K562 (cell line): ENCODE measurements around the gene FGF21. TPM values are rescaled to one million over a fixed set of nuclear protein-coding genes. Genes with fewer than 3 reads are reported as not detected.

Experiments used
- BRD9 ChIP-seq: fragments of 450-650 bp; IDR thresholded peaks from 2 replicates; pipeline ENCODE4 v1.6.1; 2018; ENCODE audit warnings: low read depth; ENCODE audit not compliant: partially characterized antibody
- CHD7 ChIP-seq: fragments of 200-600 bp; sonication (generic); IDR thresholded peaks from one replicate; pipeline ENCODE4 v1.6.1; 2012; ENCODE audit warnings: mild to moderate bottlenecking, low read depth, low read length, inconsistent platforms
- DMBX1 ChIP-seq: fragments of 250-450 bp; sonication (Bioruptor Pico); IDR thresholded peaks from 2 replicates; pipeline ENCODE4 v1.8.0; 2022; ENCODE audit warnings: inconsistent platforms, mild to moderate bottlenecking, moderate library complexity, borderline replicate concordance
- MLLT1 ChIP-seq, 2 experiments: fragments of 450-650 bp; IDR thresholded peaks; 2 replicates each; pipeline ENCODE4 v1.6.1; 2016
- NCOA2 ChIP-seq, 2 experiments: fragments of 450-650 bp; IDR thresholded peaks; 2 replicates each; pipeline ENCODE4 v1.6.1; 2018; ENCODE audit warnings: mild to moderate bottlenecking in 2 of 2, moderate library complexity in 1 of 2; ENCODE audit not compliant: partially characterized antibody in 2 of 2
- NR3C1 ChIP-seq: sonication (generic); formaldehyde crosslinking; IDR thresholded peaks from 2 replicates; pipeline ENCODE4 v1.8.1; 2022; ENCODE audit warnings: missing genetic modification reagents
- NR4A1 ChIP-seq, 2 experiments: fragments of 250-450 bp in 1 of 2; fragments of 450-650 bp in 1 of 2; sonication (Bioruptor Pico) in 1 of 2; IDR thresholded peaks; 2 replicates each; pipeline versions ENCODE4 v1.4.0 to v1.6.1; 2016 to 2020; ENCODE audit warnings: mild to moderate bottlenecking in 2 of 2, missing compliant biosample characterization in 1 of 2, missing genetic modification characterization in 1 of 2, moderate library complexity in 1 of 2
- TBP ChIP-seq: optimal IDR thresholded peaks from 2 replicates; pipeline ENCODE3; 2011; ENCODE audit warnings: low read depth, low read length, improper control_type of control experiment
- ZNF143 ChIP-seq: sonication (generic); formaldehyde crosslinking; IDR thresholded peaks from 2 replicates; pipeline ENCODE4 v1.9.0; 2022; ENCODE audit warnings: mild to moderate bottlenecking, missing genetic modification reagents
- ZNF197 ChIP-seq: fragments of 200-800 bp; sonication (Bioruptor generic); IDR thresholded peaks from 2 replicates; pipeline ENCODE4 v1.6.1; 2016; ENCODE audit warnings: low read depth, missing genetic modification characterization, missing compliant biosample characterization
- polyA plus RNA-seq, 8 experiments: library from polyadenylated mRNA; depleted of rRNA in 4 of 8; stranded (reverse) in 5 of 8; unstranded in 3 of 8; fragments of >200 nt; fragmentation: Nextera tagmentation in 2 of 8; fragmentation: Illumina TruSeq in 1 of 8; extraction: Ambion mirVana in 2 of 8; extraction: Trizol in 1 of 8; gene quantifications; 2 replicates each; pipeline versions ENCODE4 v1.2.1 to v1.2.3, GENCODE V29; 2011 to 2014; ENCODE audit warnings: inconsistent platforms in 1 of 8, missing spikeins in 1 of 8
- total RNA-seq, 7 experiments: library from RNA; depleted of rRNA in 6 of 7; stranded (reverse); fragments of >200 nt in 6 of 7; fragmentation: Illumina TruSeq in 2 of 7; extraction: Trizol in 2 of 7; gene quantifications; 2 replicates each; pipeline versions ENCODE4 v1.2.1 to v1.2.3, GENCODE V29; 2011 to 2021; ENCODE audit warnings: low replicate concordance in 1 of 7
- TF ChIP-seq, protein P1 (sequence below), 2 experiments: IDR thresholded peaks; 2 replicates each; pipeline ENCODE4 v1.6.1; 2011; ENCODE audit warnings: borderline replicate concordance in 1 of 2, control low read depth in 1 of 2, low read depth in 1 of 2, low read length in 1 of 2, mild to moderate bottlenecking in 1 of 2, mixed read lengths in 1 of 2, moderate library complexity in 1 of 2; ENCODE audit not compliant: insufficient read depth in 1 of 2, insufficient read length in 1 of 2, poor library complexity in 1 of 2, severe bottlenecking in 1 of 2; ENCODE audit errors: extremely low read depth in 1 of 2

FGF21 gene
- total and polyA plus RNA-seq, 9 of the 15 experiments (the other 6 are each of a cell fraction or from before 2014, with no cell fraction given) = 0.04 to 0.77 (median 0.09) TPM; not detected in 6

DNA sequence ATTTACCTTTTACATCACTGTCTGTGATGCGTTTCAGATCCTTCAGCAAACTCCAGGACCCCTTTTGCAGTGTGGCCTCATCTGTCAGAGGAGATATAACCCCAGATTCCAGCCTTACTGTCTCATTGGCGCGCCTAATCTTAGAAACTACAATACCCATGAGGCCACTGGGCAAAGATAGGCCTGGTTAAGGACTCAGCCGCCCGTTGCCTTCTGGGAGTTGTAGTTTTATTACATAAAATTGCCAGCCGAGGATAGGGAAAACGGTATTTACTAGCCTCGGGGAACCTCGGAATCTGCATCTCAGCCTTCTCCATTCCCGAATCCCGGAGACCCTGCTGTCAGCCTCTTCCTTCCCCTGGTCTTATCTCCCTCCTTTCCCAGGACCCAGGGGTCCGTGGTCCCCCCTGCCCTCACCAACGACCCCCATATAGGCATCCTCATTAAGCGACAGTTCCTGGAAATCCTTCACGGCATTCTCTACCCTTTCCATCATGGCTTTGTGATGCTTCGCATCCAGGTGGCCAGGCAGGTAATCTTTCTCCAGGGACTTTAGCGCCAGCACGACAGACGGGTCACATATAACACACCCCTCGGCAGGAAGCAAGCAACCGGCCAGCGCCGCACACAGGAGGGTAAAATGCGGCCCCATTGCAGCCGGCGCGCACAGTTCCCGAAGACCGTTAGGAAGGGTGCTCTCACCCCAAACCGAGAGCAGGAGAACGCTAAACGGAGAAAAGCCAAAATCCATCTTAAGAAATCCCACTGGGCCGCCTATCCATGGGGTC lies 9.9 kb upstream of the FGF21 start (continued):
- no peak for TF ChIP-seq NR3C1 (CRISPR knock-in tag)
- peak; percentile 87; the same call in 1 of the 2 replicates for TF ChIP-seq ZNF197 (CRISPR knock-in tag)
- peak; percentile 98 for TF ChIP-seq ZNF143 (CRISPR knock-in tag)
- no peak for TF ChIP-seq TBP
- no peak for TF ChIP-seq MLLT1 (IDR thresholded peaks at IDR 0.05)
- TF ChIP-seq, protein P1, sequence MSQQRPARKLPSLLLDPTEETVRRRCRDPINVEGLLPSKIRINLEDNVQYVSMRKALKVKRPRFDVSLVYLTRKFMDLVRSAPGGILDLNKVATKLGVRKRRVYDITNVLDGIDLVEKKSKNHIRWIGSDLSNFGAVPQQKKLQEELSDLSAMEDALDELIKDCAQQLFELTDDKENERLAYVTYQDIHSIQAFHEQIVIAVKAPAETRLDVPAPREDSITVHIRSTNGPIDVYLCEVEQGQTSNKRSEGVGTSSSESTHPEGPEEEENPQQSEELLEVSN (IDR thresholded peaks at IDR 0.05; ENCODE audit: borderline replicate concordance in 1 of 2, extremely low read depth in 1 of 2, insufficient read depth in 1 of 2, insufficient read length in 1 of 2, low read depth in 1 of 2, low read length in 1 of 2, poor library complexity in 1 of 2, severe bottlenecking in 1 of 2) = no peak
- no peak for TF ChIP-seq BRD9
- no peak for TF ChIP-seq CHD7
- no peak for TF ChIP-seq NR4A1 (CRISPR knock-in tag; IDR thresholded peaks at IDR 0.05)
- TF ChIP-seq NR4A1 (tag; IDR thresholded peaks at IDR 0.05) = no peak
- TF ChIP-seq DMBX1 (CRISPR knock-in tag) = no peak; the same call in 1 of the 2 replicates
- TF ChIP-seq NCOA2 (IDR thresholded peaks at IDR 0.05; ENCODE audit: partially characterized antibody in 2 of 2) = no peak
